Measurements from ENCODE around the gene IRX1.

GRCh38 chr5:3546028-3546427, 49.6 kb upstream of the IRX1 start:
- TF ChIP-seq CTCF (IDR thresholded peaks at IDR 0.05; ENCODE audit: low read depth, low read length, missing input control) (no peak), ATF3 (IDR thresholded peaks at IDR 0.05) (no peak), ZBTB33 (IDR thresholded peaks at IDR 0.05) (no peak), FOXA1 (IDR thresholded peaks at IDR 0.05) (no peak), TAF1 (conservative IDR thresholded peaks at IDR 0.05) (no peak), RXRA (IDR thresholded peaks at IDR 0.05) (no peak), JUND (IDR thresholded peaks at IDR 0.05) (no peak), MAX (IDR thresholded peaks at IDR 0.05) (no peak), YY1 (IDR thresholded peaks at IDR 0.05) (no peak), FOXA2 (IDR thresholded peaks at IDR 0.05) (no peak)
